ENCODE measurements around the gene SH3BP2. TPM values are rescaled to one million over a fixed set of nuclear protein-coding genes. Genes with fewer than 3 reads are reported as not detected.

Gene SH3BP2
- total RNA-seq, 2 experiments from 2014 or later, result 77.0 to 80.3 TPM

DNA sequence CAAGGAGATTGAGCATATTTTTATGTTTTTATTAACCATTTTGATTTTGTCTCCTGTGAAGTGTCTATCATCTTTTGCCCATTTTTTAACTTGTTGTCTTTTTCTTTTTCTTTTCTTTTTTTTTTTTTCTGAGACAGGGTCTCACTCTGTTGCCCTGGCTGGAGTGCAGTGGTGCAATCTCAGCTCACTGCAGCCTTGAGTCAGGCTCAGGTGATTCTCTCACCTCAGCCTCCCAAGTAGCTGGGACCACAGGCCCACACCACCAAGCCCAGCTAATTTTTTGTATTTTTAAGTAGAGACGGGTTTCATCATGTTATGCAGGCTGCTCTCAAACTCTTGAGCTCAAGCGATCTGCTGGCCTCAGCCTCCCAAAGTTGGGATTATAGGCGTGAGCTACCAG is 46.2 kb downstream of the SH3BP2 start:
- Mint-ChIP-seq H3K36me3 (ENCODE audit: low read depth) (peaks cover 41% of the 10 kb centered on the region), H3K27me3 (no peaks in the 10 kb centered on the region), H3K4me1 (peaks cover 71% of the 10 kb centered on the region), H3K4me3 (peak overlapping the region; percentile 75), H3K27ac (peak overlapping the region; percentile 93), H3K9me3 (peaks cover 4% of the 10 kb centered on the region)
- POLR2A ChIA-PET, result interaction anchor here (1.3 to 7.4 kb wide), 5 partner anchors 8 to 97 kb away, joined by 4 to 35 read pairs (median 9); no protein-coding TSS in a partner anchor
- CTCF ChIA-PET, result interaction anchor here (0.7 to 1.4 kb wide), 4 partner anchors 10 to 95 kb away, joined by 3 to 4 read pairs (median 4); no protein-coding TSS in a partner anchor
- DNase-seq, result no peak

DNA sequence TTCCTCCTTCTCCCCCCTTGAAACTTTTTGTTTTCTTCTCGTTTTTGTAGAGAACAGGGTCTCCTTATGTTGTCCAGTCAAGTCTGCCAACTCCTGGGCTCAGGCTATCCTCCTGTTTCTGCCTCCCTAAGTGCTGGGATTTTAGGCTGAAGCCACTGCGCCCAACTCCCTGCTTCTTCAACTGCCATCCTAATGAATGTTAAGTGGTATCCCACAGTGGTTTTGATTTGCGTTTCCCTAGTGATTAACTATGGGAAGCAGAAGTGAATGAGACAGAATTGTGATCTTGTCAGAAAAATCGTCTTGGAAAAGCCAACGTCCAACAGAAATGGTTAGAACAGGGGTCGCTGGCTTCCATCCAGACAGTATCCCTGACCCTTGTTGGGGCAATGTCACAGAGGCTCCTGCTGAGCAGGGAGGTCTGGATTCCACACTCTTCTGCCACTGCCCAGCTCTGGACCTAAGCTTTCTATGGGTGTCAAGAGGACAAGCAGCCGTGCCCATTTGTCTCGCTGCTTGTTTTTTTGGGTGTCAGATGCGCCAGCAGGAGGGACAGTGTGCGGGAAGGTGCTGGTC is 49.9 kb downstream of the SH3BP2 start:
- ChIA-PET CTCF (no interaction called here), POLR2A (interaction anchor here (1.0 to 4.2 kb wide), 5 partner anchors 8 to 119 kb away, joined by 3 to 23 read pairs (median 17); no protein-coding TSS in a partner anchor)
- Mint-ChIP-seq H3K36me3 (ENCODE audit: low read depth) (peaks cover 37% of the 10 kb centered on the region), H3K4me1 (peaks cover 62% of the 10 kb centered on the region), H3K9me3 (peaks cover 4% of the 10 kb centered on the region), H3K27me3 (no peaks in the 10 kb centered on the region), H3K4me3 (peak overlapping the region; percentile 82), H3K27ac (peak overlapping the region; percentile 61)
- no peak for DNase-seq

DNA sequence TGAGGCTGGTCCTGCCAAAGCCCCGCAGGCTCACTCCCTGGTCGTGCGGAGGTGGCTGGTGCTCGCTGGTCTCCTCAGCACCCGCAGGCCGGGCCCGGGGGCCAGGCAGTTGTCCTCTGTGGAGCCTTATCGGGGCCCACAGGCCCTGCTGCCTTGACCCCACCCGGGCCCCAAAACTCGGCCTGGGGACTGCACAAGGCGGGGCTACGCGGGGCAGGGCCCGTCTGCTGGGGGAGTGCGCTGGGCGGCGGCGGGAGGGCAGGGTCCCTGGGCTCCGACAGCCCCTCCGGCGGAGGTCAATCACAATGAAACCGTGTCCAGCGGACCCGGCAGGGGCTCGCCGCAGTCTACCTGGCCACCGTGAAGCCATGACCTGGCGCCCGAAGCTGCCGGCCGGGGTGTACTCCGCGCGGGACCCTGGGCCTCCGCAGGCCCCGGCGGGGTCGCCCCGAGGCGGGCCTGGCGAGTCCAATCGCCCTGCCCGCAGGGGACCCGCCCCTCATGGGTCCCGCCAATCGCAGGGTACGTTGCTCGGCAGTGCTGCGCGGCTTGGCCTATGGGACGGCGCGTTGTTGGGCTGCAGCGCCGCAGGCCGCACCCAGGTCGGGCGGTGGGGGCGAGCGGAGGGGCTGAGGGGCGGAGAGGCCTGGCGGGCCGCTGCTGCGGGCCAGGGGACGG is 50.5 kb downstream of the SH3BP2 start, which contains the start of gene ADD1:
ADD1 (plus strand) TSS at position 582 of the 678 bp plus-strand sequence. CDS start 32,072 bp downstream, outside the sequence.
- no peaks in the 10 kb centered on the region for H3K27me3 Mint-ChIP-seq
- H3K4me3 Mint-ChIP-seq, result peak within 1 kb of the TSS; percentile 84
- H3K36me3 Mint-ChIP-seq (ENCODE audit: low read depth), result peaks cover 31% of the 10 kb centered on the region
- H3K4me1 Mint-ChIP-seq, result peaks cover 59% of the 10 kb centered on the region
- DNase-seq, result peak; percentile 94
- ChIA-PET POLR2A (interaction anchor here (1.0 to 4.2 kb wide), 5 partner anchors 8 to 119 kb away, joined by 3 to 23 read pairs (median 17); no protein-coding TSS in a partner anchor), CTCF (no interaction called here)
- peak within 1 kb of the TSS; percentile 85 for H3K27ac Mint-ChIP-seq
- H3K9me3 Mint-ChIP-seq, result peaks cover 4% of the 10 kb centered on the region

DNA sequence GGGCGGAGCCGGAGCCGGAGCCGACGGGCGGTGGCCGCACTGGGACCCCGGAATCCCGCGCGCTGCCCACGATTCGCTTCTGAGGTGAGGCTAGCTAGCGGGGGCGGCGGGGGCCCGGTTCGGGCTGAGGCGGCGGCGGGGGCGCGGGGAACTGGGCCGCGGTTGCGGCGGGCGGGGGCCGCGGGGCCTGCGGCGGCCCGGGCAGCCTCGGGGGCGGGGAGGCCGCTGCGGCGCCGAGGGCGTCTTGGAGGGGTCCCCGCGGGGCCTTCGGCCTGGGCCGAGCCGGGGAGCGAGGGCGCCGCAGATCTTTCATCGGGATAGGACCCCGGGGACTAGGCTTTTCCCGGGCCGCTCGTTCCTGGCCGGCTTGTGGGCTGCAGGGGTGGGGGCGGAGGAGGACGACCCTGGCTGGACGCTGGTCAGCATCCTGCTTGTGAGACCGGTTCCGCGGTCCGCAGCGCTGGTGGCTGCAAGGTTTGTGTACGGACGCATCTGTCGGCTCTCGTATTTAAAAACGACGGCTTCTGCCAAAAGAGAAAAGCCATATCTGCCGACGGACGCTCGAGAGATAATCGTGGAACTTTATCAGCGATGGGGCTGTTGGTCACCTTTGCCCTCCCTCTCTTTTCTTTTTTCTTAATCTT is 51.2 kb downstream of the SH3BP2 start:
- Mint-ChIP-seq H3K4me1 (peaks cover 56% of the 10 kb centered on the region), H3K27ac (peak overlapping the region; percentile 85), H3K36me3 (ENCODE audit: low read depth) (peaks cover 26% of the 10 kb centered on the region), H3K27me3 (no peaks in the 10 kb centered on the region), H3K9me3 (peaks cover 4% of the 10 kb centered on the region), H3K4me3 (peak overlapping the region; percentile 84)
- CTCF ChIA-PET, result no interaction called here
- peak; percentile 27 for DNase-seq
- POLR2A ChIA-PET, result interaction anchor here (1.0 to 4.2 kb wide), 5 partner anchors 9 to 118 kb away, joined by 3 to 23 read pairs (median 17); no protein-coding TSS in a partner anchor

DNA sequence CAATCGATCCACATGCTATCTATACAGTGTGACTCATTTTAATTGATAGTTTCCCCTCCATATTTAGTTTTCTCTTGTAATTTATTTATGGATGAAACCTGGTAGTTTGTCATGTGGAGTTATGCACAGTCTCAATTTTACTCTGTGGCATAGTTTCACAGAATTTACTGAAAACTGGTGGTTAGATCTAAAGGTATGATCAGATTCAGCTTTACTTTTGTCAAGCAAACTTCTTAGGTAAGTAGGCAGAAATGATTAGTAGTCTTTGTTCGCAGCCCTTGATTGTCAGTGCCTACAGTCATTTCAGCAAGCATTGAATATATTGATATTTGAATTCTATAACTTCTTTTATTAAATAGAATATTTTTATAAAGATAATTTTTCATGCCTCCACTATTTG is 53.3 kb downstream of the SH3BP2 start:
- Mint-ChIP-seq H3K27ac (peak overlapping the region; percentile 3), H3K27me3 (no peaks in the 10 kb centered on the region), H3K4me3 (peak overlapping the region; percentile 84), H3K4me1 (peaks cover 61% of the 10 kb centered on the region), H3K36me3 (ENCODE audit: low read depth) (peaks cover 18% of the 10 kb centered on the region), H3K9me3 (no peaks in the 10 kb centered on the region)
- CTCF ChIA-PET, result interaction anchor here (1.6 kb wide), 1 partner anchor 108 kb away, joined by 4 read pairs; no protein-coding TSS in a partner anchor
- POLR2A ChIA-PET, result interaction anchor here (1.0 to 4.2 kb wide), 3 partner anchors 8 to 72 kb away, joined by 3 to 23 read pairs (median 9); no protein-coding TSS in a partner anchor
- DNase-seq, result no peak

DNA sequence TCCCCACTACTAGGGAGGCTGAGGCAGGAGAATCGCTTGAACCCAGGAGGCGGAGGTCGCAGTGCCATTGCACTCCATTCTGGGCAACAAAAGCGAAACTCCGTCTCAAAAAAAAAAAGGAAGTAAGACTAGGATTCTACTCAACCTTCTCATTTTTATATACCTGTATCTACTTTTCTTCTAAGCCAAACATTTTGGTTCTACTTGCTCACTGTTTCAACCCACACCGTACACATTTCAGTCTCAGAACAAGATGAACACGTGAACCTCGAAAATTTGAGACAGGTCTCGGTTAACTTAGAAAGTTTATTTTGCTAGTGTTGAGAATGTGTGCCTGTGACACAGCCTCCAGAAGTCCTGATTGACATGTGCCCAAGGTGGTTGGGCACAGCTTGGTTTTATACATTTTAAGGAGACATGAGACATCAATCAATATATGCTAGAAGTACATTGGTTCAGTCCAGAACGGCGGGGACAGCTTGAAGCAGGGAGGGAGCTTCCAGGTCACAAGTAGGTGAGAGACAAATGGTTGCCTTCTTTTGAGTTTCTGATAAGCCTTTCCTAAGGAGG is 54.5 kb downstream of the SH3BP2 start:
- H3K36me3 Mint-ChIP-seq (ENCODE audit: low read depth), result peaks cover 15% of the 10 kb centered on the region
- no peak overlapping the region for H3K27ac Mint-ChIP-seq
- no peak overlapping the region for H3K4me3 Mint-ChIP-seq
- no peak for DNase-seq
- no peaks in the 10 kb centered on the region for H3K9me3 Mint-ChIP-seq
- ChIA-PET CTCF (interaction anchor here (1.6 kb wide), 1 partner anchor 83 kb away, joined by 4 read pairs; no protein-coding TSS in a partner anchor), POLR2A (interaction anchor here (0.9 to 2.9 kb wide), 4 partner anchors 9 to 89 kb away, joined by 3 to 9 read pairs (median 4); no protein-coding TSS in a partner anchor)
- no peaks in the 10 kb centered on the region for H3K27me3 Mint-ChIP-seq
- peaks cover 68% of the 10 kb centered on the region for H3K4me1 Mint-ChIP-seq

DNA sequence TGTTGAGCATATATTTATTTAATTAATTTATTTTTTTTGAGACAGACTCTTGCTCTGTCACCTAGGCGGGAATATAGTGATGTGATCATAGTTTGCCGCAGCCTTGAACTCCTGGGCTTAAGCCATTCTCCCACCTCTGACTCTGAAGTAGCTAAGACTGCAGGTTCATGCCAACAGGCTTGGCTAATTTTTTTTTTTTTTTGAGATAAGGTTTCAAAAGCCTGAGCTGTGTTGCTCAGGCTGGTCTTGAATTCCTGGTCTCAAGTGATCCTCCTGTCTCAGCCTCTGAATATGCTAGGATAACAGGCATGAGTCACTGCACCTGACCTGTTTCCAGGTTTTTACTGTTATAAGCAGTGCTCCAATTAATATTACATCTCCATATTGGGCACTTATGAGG is 55.6 kb downstream of the SH3BP2 start:
- Mint-ChIP-seq H3K4me1 (peaks cover 67% of the 10 kb centered on the region), H3K27me3 (no peaks in the 10 kb centered on the region), H3K4me3 (no peak overlapping the region), H3K36me3 (ENCODE audit: low read depth) (peaks cover 16% of the 10 kb centered on the region), H3K27ac (no peak overlapping the region), H3K9me3 (no peaks in the 10 kb centered on the region)
- CTCF ChIA-PET, result interaction anchor here (1.0 to 1.6 kb wide), 2 partner anchors 10 to 84 kb away, joined by 4 read pairs; no protein-coding TSS in a partner anchor
- POLR2A ChIA-PET, result interaction anchor here (0.6 to 2.9 kb wide), 4 partner anchors 10 to 65 kb away, joined by 3 to 9 read pairs (median 4); no protein-coding TSS in a partner anchor
- DNase-seq, result no peak

DNA sequence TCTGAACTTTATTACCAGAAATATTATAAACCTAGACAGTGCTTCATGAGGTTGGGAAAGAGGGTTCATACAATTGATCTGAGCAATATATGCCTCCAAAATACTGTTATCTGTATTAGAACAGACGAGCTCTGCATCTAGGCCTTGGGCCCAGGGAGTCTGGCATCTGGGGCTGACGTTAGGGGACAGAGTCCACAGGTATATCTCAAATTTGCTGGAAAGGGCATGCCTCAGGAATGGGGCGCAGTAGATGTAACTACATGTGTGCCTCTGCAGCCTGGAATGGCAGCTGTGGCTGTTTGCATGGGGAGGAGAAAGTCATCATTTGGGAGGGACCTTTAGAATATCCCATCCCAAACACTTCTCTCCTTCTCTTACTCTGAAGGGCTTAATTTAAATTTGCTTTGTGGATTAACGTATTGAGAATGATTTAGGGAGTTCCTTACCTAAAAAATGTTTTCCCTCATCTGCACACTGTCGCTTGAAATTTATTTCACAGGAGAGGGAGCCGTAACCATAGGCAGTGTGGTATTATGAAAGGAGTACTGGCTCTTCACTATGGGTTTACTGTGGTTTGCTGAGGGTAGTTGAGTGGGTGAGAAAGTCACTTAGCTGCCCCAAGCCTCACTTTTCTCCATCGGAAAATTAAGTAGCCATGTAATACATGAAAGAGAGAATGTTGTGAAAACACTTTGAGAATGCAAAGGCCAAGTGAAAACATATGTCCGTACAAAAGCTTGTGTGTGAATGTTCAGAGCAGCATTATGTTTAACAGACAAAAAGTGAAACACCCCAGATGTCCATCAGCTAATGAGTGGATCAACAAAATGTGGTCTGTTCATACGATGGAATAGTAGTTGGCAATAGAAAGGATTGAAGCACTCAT is 56.6 kb downstream of the SH3BP2 start:
- H3K27me3 Mint-ChIP-seq, result no peaks in the 10 kb centered on the region
- POLR2A ChIA-PET, result interaction anchor here (1.0 kb wide), 1 partner anchor 12 kb away, joined by 3 read pairs; no protein-coding TSS in a partner anchor
- H3K4me3 Mint-ChIP-seq, result no peak overlapping the region
- DNase-seq, result no peak
- peaks cover 70% of the 10 kb centered on the region for H3K4me1 Mint-ChIP-seq
- H3K27ac Mint-ChIP-seq, result no peak overlapping the region
- H3K9me3 Mint-ChIP-seq, result no peaks in the 10 kb centered on the region
- H3K36me3 Mint-ChIP-seq (ENCODE audit: low read depth), result peaks cover 22% of the 10 kb centered on the region
- CTCF ChIA-PET, result interaction anchor here (0.9 kb wide), 1 partner anchor 11 kb away, joined by 3 read pairs; no protein-coding TSS in a partner anchor

DNA sequence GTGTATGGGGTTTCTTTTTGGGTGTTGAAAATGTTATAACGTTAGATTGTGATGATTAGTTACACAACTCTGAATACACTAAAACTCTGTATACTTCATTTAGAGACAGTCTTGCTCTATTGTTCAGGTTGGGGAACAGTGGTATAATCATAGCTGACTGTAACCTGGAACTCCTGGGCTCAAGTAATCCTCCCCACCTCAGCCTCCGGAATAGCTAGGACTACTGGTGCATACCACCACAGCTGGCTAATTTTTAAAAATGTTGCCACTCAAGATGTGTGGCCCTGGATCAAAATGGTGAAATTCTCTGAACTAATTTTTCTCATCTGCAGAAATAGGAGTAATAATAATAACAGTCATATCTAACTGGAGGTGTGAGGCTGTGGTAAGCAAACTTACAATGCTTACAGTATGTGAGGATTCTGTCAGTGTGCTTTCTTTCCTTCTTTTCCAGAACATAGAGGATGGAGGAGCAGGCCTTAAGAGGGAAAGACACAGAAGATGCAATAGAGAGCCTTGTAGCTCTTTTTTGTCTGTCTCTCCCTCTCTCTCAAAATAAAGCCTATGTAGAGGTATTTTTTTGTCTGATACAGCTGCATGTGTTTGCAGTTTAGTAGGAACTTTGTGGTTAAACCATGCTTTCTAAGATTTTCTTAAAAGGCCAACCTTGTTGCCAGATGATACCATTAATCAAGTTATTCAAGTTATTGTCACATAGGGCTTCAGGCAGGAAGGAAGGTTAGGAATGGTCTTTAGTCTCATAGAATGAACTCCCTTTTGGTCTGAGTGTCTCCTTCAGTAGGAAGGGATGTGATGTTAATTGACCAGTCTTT is 58.3 kb downstream of the SH3BP2 start:
- no peak for DNase-seq
- H3K27me3 Mint-ChIP-seq, result no peaks in the 10 kb centered on the region
- H3K36me3 Mint-ChIP-seq (ENCODE audit: low read depth), result peaks cover 28% of the 10 kb centered on the region
- no peak overlapping the region for H3K27ac Mint-ChIP-seq
- CTCF ChIA-PET, result interaction anchor here (0.6 kb wide), 1 partner anchor 39 kb away, joined by 3 read pairs; no protein-coding TSS in a partner anchor
- H3K4me3 Mint-ChIP-seq, result no peak overlapping the region
- H3K4me1 Mint-ChIP-seq, result peaks cover 59% of the 10 kb centered on the region
- H3K9me3 Mint-ChIP-seq, result no peaks in the 10 kb centered on the region
- POLR2A ChIA-PET, result interaction anchor here (0.6 to 2.1 kb wide), 5 partner anchors 13 to 103 kb away, joined by 3 to 7 read pairs (median 3); partner anchors contain the start of gene TNIP2

DNA sequence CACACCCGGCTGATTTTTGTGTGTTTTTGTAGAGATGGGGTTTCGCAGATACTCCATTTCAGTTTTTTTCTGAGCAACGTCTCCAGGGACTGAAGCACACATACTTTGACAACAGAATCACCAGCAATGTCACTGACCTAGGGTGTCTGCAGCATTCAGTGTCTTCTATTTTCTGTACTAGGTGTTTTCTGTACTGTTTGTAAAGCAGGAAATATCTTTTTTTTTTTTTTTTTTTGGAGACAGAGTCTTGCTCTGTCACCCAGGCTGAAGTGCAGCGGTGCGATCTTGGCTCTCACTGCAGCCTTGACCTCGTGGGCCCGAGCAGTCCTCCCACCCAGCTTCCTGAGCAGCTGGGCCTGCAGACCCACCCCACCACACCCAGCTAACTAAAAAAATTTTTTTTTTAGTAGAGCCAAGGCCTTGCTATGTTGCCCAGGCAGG is 59.6 kb downstream of the SH3BP2 start:
- H3K9me3 Mint-ChIP-seq, result no peaks in the 10 kb centered on the region
- peaks cover 31% of the 10 kb centered on the region for H3K36me3 Mint-ChIP-seq (ENCODE audit: low read depth)
- no peak overlapping the region for H3K4me3 Mint-ChIP-seq
- H3K4me1 Mint-ChIP-seq, result peaks cover 56% of the 10 kb centered on the region
- DNase-seq, result no peak
- CTCF ChIA-PET, result interaction anchor here (2.1 kb wide), 1 partner anchor 90 kb away, joined by 4 read pairs; no protein-coding TSS in a partner anchor
- no peak overlapping the region for H3K27ac Mint-ChIP-seq
- no peaks in the 10 kb centered on the region for H3K27me3 Mint-ChIP-seq
- POLR2A ChIA-PET, result interaction anchor here (0.7 to 2.1 kb wide), 2 partner anchors 14 to 436 kb away, joined by 3 to 7 read pairs; no protein-coding TSS in a partner anchor

DNA sequence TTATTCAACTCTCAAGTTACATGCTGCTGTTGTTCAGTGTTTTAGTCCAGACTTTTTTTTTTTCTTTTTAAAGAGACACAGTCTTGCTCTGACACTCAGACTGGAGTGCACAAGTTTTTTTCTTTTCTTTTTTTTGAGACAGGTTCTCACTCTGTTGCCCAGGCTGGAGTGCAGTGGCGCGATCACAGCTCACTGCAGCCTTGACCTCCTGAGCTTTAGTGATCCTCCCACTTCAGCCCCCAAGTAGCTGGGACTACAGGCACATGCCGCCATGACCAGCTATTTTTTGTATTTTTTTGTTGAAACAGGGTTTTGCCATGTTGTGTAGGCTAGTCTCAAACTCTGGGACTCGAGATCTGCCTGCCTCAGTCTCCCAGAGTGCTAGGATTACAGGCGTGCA is 62.7 kb downstream of the SH3BP2 start:
- Mint-ChIP-seq H3K4me3 (no peak overlapping the region), H3K27me3 (no peaks in the 10 kb centered on the region), H3K27ac (no peak overlapping the region), H3K9me3 (no peaks in the 10 kb centered on the region), H3K36me3 (ENCODE audit: low read depth) (peaks cover 53% of the 10 kb centered on the region), H3K4me1 (peaks cover 65% of the 10 kb centered on the region)
- no peak for DNase-seq
- CTCF ChIA-PET, result interaction anchor here (1.1 kb wide), 1 partner anchor 92 kb away, joined by 3 read pairs; no protein-coding TSS in a partner anchor
- POLR2A ChIA-PET, result no interaction called here

Measured in activated CD4-positive, alpha-beta memory T cell treated with anti-CD3 and anti-CD28 coated beads, Interleukin-2, amount 10 ng/mL, durations not matched to agents 7 days and 5 days (primary cell).